GM12892 (cell line): Measurements from ENCODE around the gene MSH4.
"Not testable (repeated sequence)": the region's sequence is repeated elsewhere in the genome, so short reads cannot be mapped to it uniquely, and the experiment has no call there.

Experiments used
- POLR2A ChIP-seq: IDR thresholded peaks from 2 replicates; pipeline ENCODE4 v1.6.1; 2011; ENCODE audit warnings: low read depth, low read length, control low read depth
- POLR2AphosphoS5 ChIP-seq: IDR thresholded peaks from 2 replicates; pipeline ENCODE4 v1.6.1; 2011; ENCODE audit warnings: low read depth, low read length, control low read depth

DNA sequence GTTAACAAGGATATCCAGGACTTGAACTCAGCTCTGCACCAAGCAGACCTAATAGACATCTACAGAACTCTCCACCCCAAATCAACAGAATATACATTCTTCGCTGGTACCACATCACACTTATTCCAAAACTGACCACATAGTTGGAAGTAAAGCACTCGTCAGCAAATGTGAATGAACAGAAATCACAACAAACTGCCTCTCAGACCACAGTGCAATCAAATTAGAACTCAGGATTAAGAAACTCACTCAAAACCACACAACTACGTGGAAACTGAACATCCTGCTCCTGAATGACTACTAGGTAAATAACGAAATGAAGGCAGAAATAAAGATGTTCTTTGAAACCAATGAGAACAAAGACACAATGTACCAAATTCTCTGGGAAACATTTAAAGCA lies 16.5 kb upstream of the MSH4 start:
- TF ChIP-seq POLR2AphosphoS5, POLR2A: not testable (repeated sequence)
